Measurements from ENCODE around the gene SIRT2. TPM values are rescaled to one million over a fixed set of nuclear protein-coding genes. Genes with fewer than 3 reads are reported as not detected.

Gene SIRT2
- total RNA-seq, 1 experiment from 2014 or later = 8.4 TPM

DNA sequence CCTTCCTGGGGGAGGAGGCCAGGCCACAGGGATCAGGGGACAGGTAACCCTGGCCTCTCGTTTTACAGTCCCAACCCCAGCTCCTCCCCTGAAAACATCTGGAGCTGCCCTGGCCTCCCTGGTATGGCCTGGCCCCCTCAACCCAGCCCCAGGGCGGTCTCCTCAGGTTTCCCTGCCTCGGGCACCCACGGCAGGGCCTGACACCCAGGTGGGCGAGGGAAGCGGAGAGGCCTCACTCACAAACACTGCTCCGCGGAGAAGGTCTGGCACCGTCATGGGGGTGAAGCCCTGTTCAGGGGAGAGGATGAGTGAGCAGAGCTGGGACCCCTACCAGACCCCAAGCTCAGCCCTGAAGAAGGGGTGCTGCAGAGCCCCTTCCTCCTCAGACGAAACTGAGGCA, 19.1 kb upstream of the SIRT2 start:
- Mint-ChIP-seq H3K9me3 (peaks cover 0 to 2% of the 10 kb centered on the region in 2 experiments; a peak in 1 of 5 replicates), H3K4me3 (no peak overlapping the region), H3K27me3 (ENCODE audit: low read depth) (no peaks in the 10 kb centered on the region), H3K27ac (no peak overlapping the region; a peak in 1 of 7 replicates), H3K36me3 (ENCODE audit: insufficient read depth in 1 of 3, low read depth in 3 of 3) (peaks cover 12 to 22% (median 22%) of the 10 kb centered on the region in 3 experiments; a peak in 6 of 7 replicates), H3K4me1 (no peaks in the 10 kb centered on the region)
- no peak overlapping the region for H3K18ac ChIP-seq (ENCODE audit: insufficient read length, low read depth, low read length)
- no peak overlapping the region for H3K56ac ChIP-seq (ENCODE audit: insufficient read length, low read depth, low read length)
- H3K4me1 ChIP-seq (ENCODE audit: insufficient read depth, low read length) = no peaks in the 10 kb centered on the region
- H3K23me2 ChIP-seq (ENCODE audit: insufficient read length, low read depth, low read length, poor library complexity, severe bottlenecking) = no peaks in the 10 kb centered on the region
- H2BK12ac ChIP-seq (ENCODE audit: insufficient read length, low read depth, low read length) = no peak overlapping the region
- no peak overlapping the region for H2AK5ac ChIP-seq (ENCODE audit: insufficient read length, low read length)
- no peak overlapping the region for H3K23ac ChIP-seq (ENCODE audit: insufficient read length, low read depth, low read length)
- no peak for DNase-seq
- H4K8ac ChIP-seq (replicated peaks; ENCODE audit: insufficient read length, low read depth, low read length) = no peak overlapping the region
- no peaks in the 10 kb centered on the region for H3K9me3 ChIP-seq (ENCODE audit: control insufficient read depth, low read depth, low read length)
- no CpG with 5 or more reads among the region's 10 CpGs for WGBS (ENCODE audit: extremely low coverage, insufficient read length, low lambda C conversion rate)
- no peak overlapping the region for H2BK20ac ChIP-seq (ENCODE audit: low read depth, low read length, poor library complexity, severe bottlenecking)
- no peak overlapping the region for H4K5ac ChIP-seq (ENCODE audit: insufficient read length, low read depth, low read length)
- H3K79me2 ChIP-seq (ENCODE audit: insufficient read depth, low read length) = no peaks in the 10 kb centered on the region
- no peak overlapping the region for H3K27ac ChIP-seq (ENCODE audit: insufficient read length, low read depth, low read length)
- H3K9ac ChIP-seq (ENCODE audit: extremely low read depth, insufficient read length, low read length) = no peak overlapping the region
- H3K79me1 ChIP-seq (ENCODE audit: insufficient read depth, low read depth, low read length, poor library complexity, severe bottlenecking) = no peaks in the 10 kb centered on the region
- TF ChIP-seq CTCF (conservative IDR thresholded peaks at IDR 0.05) = no peak
- no peaks in the 10 kb centered on the region for H3K27me3 ChIP-seq (ENCODE audit: insufficient read depth, low read length)
- H3K14ac ChIP-seq (ENCODE audit: insufficient read depth, low read length) = no peak overlapping the region
- no peak overlapping the region for H2BK15ac ChIP-seq (ENCODE audit: low read depth, low read length)
- no peak overlapping the region for H3T11ph ChIP-seq (ENCODE audit: low read length)
- no peak overlapping the region for H4K91ac ChIP-seq (ENCODE audit: insufficient read length, low read depth, low read length)
- no peak overlapping the region for H3K4ac ChIP-seq (ENCODE audit: low read depth, low read length)
- no peaks in the 10 kb centered on the region for H4K20me1 ChIP-seq (ENCODE audit: control insufficient read depth, insufficient read depth, insufficient read length)
- no peak overlapping the region for H2BK120ac ChIP-seq (ENCODE audit: low read depth, low read length, poor library complexity, severe bottlenecking)
- H3K4me2 ChIP-seq (ENCODE audit: insufficient read depth, insufficient read length, low read length) = no peak overlapping the region
- H2AFZ ChIP-seq (ENCODE audit: low read length) = no peak overlapping the region
- H2BK5ac ChIP-seq (ENCODE audit: insufficient read length, low read length) = no peak overlapping the region

Measured in H9 (cell line).